ENCODE data around the gene NTF3. TPM values are rescaled to one million over a fixed set of nuclear protein-coding genes. Genes with fewer than 3 reads are reported as not detected.
A peak's percentile ranks its signal among the peaks of the same experiment; 100 is the strongest.

Gene NTF3
- total RNA-seq, 2 donors from 2014 or later, result 1.0 to 1.2 TPM

DNA sequence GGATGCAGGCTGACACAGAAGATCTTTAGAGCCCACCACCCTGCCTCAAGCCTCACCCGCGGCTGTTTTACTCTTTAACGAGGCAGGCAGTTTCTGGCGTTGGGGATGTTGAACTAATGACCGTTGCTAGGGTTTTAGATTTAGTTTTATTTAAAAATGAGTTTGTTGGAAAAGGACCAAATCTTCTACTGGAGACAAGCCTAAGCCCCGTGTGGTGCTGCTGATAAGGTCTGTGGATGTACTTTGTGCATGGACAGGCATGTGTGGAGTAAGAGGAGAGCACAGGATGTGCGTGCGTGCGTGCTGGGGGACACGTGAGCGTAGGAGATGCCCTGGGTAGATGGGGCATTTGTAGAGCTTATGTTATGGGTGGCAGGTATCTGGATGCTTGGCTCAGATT is 5.7 kb downstream of the NTF3 start:
- peaks cover 4% of the 10 kb centered on the region for H3K4me1 ChIP-seq (replicated peaks)
- no peak for TF ChIP-seq POLR2AphosphoS5 (IDR thresholded peaks at IDR 0.05)
- TF ChIP-seq, protein P1, sequence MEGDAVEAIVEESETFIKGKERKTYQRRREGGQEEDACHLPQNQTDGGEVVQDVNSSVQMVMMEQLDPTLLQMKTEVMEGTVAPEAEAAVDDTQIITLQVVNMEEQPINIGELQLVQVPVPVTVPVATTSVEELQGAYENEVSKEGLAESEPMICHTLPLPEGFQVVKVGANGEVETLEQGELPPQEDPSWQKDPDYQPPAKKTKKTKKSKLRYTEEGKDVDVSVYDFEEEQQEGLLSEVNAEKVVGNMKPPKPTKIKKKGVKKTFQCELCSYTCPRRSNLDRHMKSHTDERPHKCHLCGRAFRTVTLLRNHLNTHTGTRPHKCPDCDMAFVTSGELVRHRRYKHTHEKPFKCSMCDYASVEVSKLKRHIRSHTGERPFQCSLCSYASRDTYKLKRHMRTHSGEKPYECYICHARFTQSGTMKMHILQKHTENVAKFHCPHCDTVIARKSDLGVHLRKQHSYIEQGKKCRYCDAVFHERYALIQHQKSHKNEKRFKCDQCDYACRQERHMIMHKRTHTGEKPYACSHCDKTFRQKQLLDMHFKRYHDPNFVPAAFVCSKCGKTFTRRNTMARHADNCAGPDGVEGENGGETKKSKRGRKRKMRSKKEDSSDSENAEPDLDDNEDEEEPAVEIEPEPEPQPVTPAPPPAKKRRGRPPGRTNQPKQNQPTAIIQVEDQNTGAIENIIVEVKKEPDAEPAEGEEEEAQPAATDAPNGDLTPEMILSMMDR (IDR thresholded peaks at IDR 0.05), result no peak
- no peak for TF ChIP-seq POLR2A (IDR thresholded peaks at IDR 0.05)
- no peak overlapping the region for H3K4me3 ChIP-seq
- no peak overlapping the region for H3K27ac ChIP-seq
- H3K27me3 ChIP-seq (replicated peaks; ENCODE audit: insufficient read depth), result peaks cover 7% of the 10 kb centered on the region
- WGBS, result 56% methylated on average over 11 of the region's 11 CpGs
- no peaks in the 10 kb centered on the region for H3K36me3 ChIP-seq
- no peak for DNase-seq (ENCODE audit: low spot score)
- no peaks in the 10 kb centered on the region for H3K9me3 ChIP-seq
- intact Hi-C loops (cut with DNase I), result loop anchor here (10.0 kb wide), 1 partner anchor 263 kb away; no protein-coding TSS in a partner anchor

DNA sequence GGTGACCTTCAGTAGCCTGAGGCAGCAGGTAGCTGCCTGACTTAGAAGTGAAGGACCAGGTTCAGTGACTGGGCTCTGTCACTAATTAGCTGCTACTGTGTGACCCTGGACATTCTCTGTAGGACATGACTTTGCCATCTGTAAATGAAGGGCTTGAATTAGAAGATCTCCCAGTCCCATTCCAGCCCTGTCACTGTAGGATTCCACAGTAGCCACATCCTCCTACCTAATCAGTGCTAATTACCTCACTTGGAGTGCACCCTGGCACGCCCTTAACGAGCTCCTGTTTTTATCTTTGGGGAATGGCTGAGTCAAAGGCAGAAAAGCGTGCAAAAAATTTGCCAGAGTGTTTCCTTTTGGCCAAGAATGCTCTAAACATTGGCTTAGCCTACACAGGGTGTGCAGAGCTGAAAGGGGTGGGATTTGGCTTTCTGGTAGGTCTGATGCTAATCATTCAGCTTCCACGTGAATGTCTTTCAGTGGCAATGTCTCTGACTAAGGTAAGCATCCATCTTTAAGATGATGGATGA is 6.8 kb downstream of the NTF3 start:
- Histone ChIP-seq H3K27me3 (replicated peaks; ENCODE audit: insufficient read depth) (no peaks in the 10 kb centered on the region), H3K36me3 (no peaks in the 10 kb centered on the region), H3K4me1 (replicated peaks) (no peaks in the 10 kb centered on the region), H3K9me3 (no peaks in the 10 kb centered on the region), H3K4me3 (no peak overlapping the region), H3K27ac (no peak overlapping the region)
- no peak for DNase-seq (ENCODE audit: low spot score)
- TF ChIP-seq POLR2A (IDR thresholded peaks at IDR 0.05), result no peak
- TF ChIP-seq, protein P1 (IDR thresholded peaks at IDR 0.05), result no peak
- TF ChIP-seq POLR2AphosphoS5 (IDR thresholded peaks at IDR 0.05), result no peak
- 55% methylated on average over 4 of the region's 4 CpGs for WGBS
- intact Hi-C loops (cut with DNase I), result loop anchor here (10.0 kb wide), 1 partner anchor 264 kb away; no protein-coding TSS in a partner anchor

DNA sequence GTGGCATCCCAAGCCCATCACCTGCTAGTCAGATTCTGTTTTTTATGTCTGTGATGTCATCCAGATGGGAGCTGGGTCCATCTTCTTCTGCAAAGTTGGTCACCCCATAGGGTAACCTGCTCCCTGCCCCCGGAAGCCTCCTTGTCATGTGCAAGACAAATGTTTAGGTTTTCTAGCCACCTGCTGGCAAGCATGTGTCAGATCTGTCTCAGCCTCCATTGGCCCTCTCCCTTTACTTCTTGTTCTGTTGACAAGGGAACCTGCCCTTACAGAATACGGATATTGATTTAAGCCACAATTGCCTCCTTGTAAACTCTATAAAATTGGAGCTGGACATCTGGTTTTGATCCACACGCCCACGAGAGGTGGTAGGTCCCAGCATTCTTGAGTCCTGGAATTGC is 7.5 kb downstream of the NTF3 start:
- Histone ChIP-seq H3K27ac (no peak overlapping the region), H3K27me3 (replicated peaks; ENCODE audit: insufficient read depth) (no peaks in the 10 kb centered on the region), H3K4me1 (replicated peaks) (no peaks in the 10 kb centered on the region), H3K9me3 (no peaks in the 10 kb centered on the region), H3K4me3 (no peak overlapping the region), H3K36me3 (no peaks in the 10 kb centered on the region)
- DNase-seq (ENCODE audit: low spot score), result no peak
- intact Hi-C loops (cut with DNase I), result loop anchor here (10.0 kb wide), 1 partner anchor 265 kb away; no protein-coding TSS in a partner anchor
- TF ChIP-seq, protein P1 (IDR thresholded peaks at IDR 0.05), result peak in 2 of 4 experiments; percentile 6 to 28
- TF ChIP-seq POLR2AphosphoS5 (IDR thresholded peaks at IDR 0.05), result peak; percentile 52
- TF ChIP-seq POLR2A (IDR thresholded peaks at IDR 0.05), result no peak
- 66% methylated on average over 4 of the region's 4 CpGs for WGBS

DNA sequence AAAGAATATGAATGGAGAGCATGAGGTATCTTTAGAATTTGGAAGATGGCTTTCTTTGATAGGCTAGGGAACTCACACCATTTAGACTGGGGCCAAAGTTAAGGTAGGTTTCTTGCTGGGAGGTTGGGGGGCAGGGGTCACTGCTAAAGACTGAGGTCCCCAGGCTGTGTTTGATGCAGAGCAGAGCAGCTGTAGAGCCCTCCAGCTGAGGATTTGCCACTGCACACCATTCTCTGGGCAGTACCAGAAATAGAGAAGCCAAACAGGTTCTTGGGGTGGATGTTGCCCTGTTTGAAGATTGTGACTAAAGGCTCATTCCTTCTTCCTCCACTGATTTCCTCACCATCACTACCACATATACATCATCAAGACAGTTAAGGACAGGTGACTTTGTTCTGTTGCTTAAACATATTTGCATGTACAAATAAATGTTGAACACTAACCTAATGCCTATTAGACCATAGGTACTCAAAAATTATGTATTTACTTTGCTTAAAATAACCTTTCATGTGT is 7.9 kb downstream of the NTF3 start:
- Histone ChIP-seq H3K27me3 (replicated peaks; ENCODE audit: insufficient read depth) (no peaks in the 10 kb centered on the region), H3K36me3 (no peaks in the 10 kb centered on the region), H3K4me3 (no peak overlapping the region), H3K9me3 (no peaks in the 10 kb centered on the region), H3K4me1 (replicated peaks) (no peaks in the 10 kb centered on the region), H3K27ac (no peak overlapping the region)
- TF ChIP-seq, protein P1 (IDR thresholded peaks at IDR 0.05), result no peak
- no peak for TF ChIP-seq POLR2AphosphoS5 (IDR thresholded peaks at IDR 0.05)
- TF ChIP-seq POLR2A (IDR thresholded peaks at IDR 0.05), result no peak
- no peak for DNase-seq (ENCODE audit: low spot score)
- intact Hi-C loops (cut with DNase I), result loop anchor here (5.0 to 10.0 kb wide), 2 partner anchors 238 to 265 kb away; no protein-coding TSS in a partner anchor

DNA sequence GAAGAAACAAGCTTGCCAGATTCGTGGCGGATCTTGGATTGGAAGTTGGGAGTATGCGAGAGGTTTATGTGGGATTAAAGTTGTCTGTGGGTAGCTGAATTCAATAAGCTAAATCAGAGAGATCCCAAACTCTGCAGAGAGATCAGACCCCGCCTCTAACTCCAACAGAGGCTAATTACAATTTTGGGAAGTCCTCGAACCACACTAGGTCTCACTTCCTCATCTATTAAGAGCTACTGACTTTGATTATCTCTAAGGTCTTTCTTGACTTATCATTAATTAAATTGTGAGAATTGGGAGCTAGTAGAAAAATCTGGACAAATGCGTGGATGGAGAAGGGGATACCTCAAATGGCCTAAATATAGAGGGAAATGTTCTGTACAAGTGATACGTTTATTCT is 9.1 kb downstream of the NTF3 start:
- DNase-seq (ENCODE audit: low spot score), result no peak
- 90% methylated on average over 7 of the region's 7 CpGs for WGBS
- Histone ChIP-seq H3K27ac (no peak overlapping the region), H3K4me1 (replicated peaks) (no peaks in the 10 kb centered on the region), H3K9me3 (no peaks in the 10 kb centered on the region), H3K4me3 (no peak overlapping the region), H3K36me3 (no peaks in the 10 kb centered on the region), H3K27me3 (replicated peaks; ENCODE audit: insufficient read depth) (no peaks in the 10 kb centered on the region)
- TF ChIP-seq POLR2A (IDR thresholded peaks at IDR 0.05) (no peak), POLR2AphosphoS5 (IDR thresholded peaks at IDR 0.05) (no peak)
- TF ChIP-seq, protein P1 (IDR thresholded peaks at IDR 0.05), result no peak
- intact Hi-C loops (cut with DNase I), result loop anchor here (5.0 kb wide), 1 partner anchor 239 kb away; no protein-coding TSS in a partner anchor

Data from prostate gland (tissue), 2 donors.